ENCODE results near the gene GALK1. TPM values are rescaled to one million over a fixed set of nuclear protein-coding genes. Genes with fewer than 3 reads are reported as not detected.
"Not testable (repeated sequence)": the region's sequence is repeated elsewhere in the genome, so short reads cannot be mapped to it uniquely, and the experiment has no call there.

GALK1 gene
- total RNA-seq, 1 donor from 2014 or later, result 34.0 TPM

GRCh38 chr17:75765981-75766380 lies 989 bp upstream of the GALK1 start:
- DNase-seq, result peak; percentile 65
- no peaks in the 10 kb centered on the region for H3K27me3 ChIP-seq (ENCODE audit: low read depth)
- TF ChIP-seq CTCF (IDR thresholded peaks at IDR 0.05), result no peak
- ATAC-seq, result peak; percentile 46 to 48
- intact Hi-C loops (cut with DNase I), result no loop called here
- peak overlapping the region; percentile 93 for H3K27ac ChIP-seq
- peaks cover 7% of the 10 kb centered on the region for H3K36me3 ChIP-seq
- H3K4me1 ChIP-seq, result peaks cover 21% of the 10 kb centered on the region
- H3K4me3 ChIP-seq, result no peak overlapping the region
- no peaks in the 10 kb centered on the region for H3K9me3 ChIP-seq

- no peaks in the 10 kb centered on the region for H3K27me3 ChIP-seq (ENCODE audit: low read depth)
- TF ChIP-seq CTCF (IDR thresholded peaks at IDR 0.05), result no peak
- intact Hi-C loops (cut with DNase I), result no loop called here
- peak overlapping the region; percentile 93 for H3K27ac ChIP-seq
- peaks cover 7% of the 10 kb centered on the region for H3K36me3 ChIP-seq
- no peaks in the 10 kb centered on the region for H3K9me3 ChIP-seq
- no peak for DNase-seq
- H3K4me3 ChIP-seq, result peak overlapping the region; percentile 89
- H3K4me1 ChIP-seq, result peaks cover 21% of the 10 kb centered on the region
- ATAC-seq, result no peak
Measured at GRCh38 chr17:75764417-75764710, 628 bp downstream of the GALK1 start.

GRCh38 chr17:75763613-75764416 lies 1.2 kb downstream of the GALK1 start:
- Histone ChIP-seq H3K4me3 (peak overlapping the region; percentile 89), H3K27me3 (ENCODE audit: low read depth) (no peaks in the 10 kb centered on the region), H3K9me3 (no peaks in the 10 kb centered on the region), H3K27ac (peak overlapping the region; percentile 93), H3K36me3 (peaks cover 8% of the 10 kb centered on the region), H3K4me1 (peaks cover 21% of the 10 kb centered on the region)
- intact Hi-C loops (cut with DNase I), result no loop called here
- ATAC-seq, result peak; percentile 0
- no peak for TF ChIP-seq CTCF (IDR thresholded peaks at IDR 0.05)
- DNase-seq, result peak; percentile 43

GRCh38 chr17:75763269-75763607 lies 1.8 kb downstream of the GALK1 start:
- no peaks in the 10 kb centered on the region for H3K9me3 ChIP-seq
- H3K4me3 ChIP-seq, result no peak overlapping the region
- no peak for TF ChIP-seq CTCF (IDR thresholded peaks at IDR 0.05)
- H3K27me3 ChIP-seq (ENCODE audit: low read depth), result no peaks in the 10 kb centered on the region
- DNase-seq (peak; percentile 38), ATAC-seq (no peak)
- peaks cover 14% of the 10 kb centered on the region for H3K36me3 ChIP-seq
- H3K4me1 ChIP-seq, result peaks cover 21% of the 10 kb centered on the region
- H3K27ac ChIP-seq, result no peak overlapping the region
- intact Hi-C loops (cut with DNase I), result no loop called here

GRCh38 chr17:75762513-75763268 lies 2.3 kb downstream of the GALK1 start:
- no peak overlapping the region for H3K27ac ChIP-seq
- no peak for TF ChIP-seq CTCF (IDR thresholded peaks at IDR 0.05)
- no peaks in the 10 kb centered on the region for H3K27me3 ChIP-seq (ENCODE audit: low read depth)
- H3K4me3 ChIP-seq, result no peak overlapping the region
- intact Hi-C loops (cut with DNase I), result no loop called here
- peaks cover 21% of the 10 kb centered on the region for H3K4me1 ChIP-seq
- peak; percentile 42 for DNase-seq
- no peak for ATAC-seq
- peaks cover 19% of the 10 kb centered on the region for H3K36me3 ChIP-seq
- no peaks in the 10 kb centered on the region for H3K9me3 ChIP-seq

GRCh38 chr17:75759978-75760640 lies 4.9 kb downstream of the GALK1 start:
- DNase-seq, result peak; percentile 20
- H3K4me1 ChIP-seq, result peaks cover 17% of the 10 kb centered on the region
- H3K4me3 ChIP-seq; H3K27ac ChIP-seq; ATAC-seq; H3K9me3 ChIP-seq; intact Hi-C loops (cut with DNase I); H3K27me3 ChIP-seq (ENCODE audit: low read depth): not testable (repeated sequence)
- H3K36me3 ChIP-seq, result peaks cover 30% of the 10 kb centered on the region
